ENCODE results near the gene BMPR2. TPM values are rescaled to one million over a fixed set of nuclear protein-coding genes. Genes with fewer than 3 reads are reported as not detected.
"Not testable (repeated sequence)": the region's sequence is repeated elsewhere in the genome, so short reads cannot be mapped to it uniquely, and the experiment has no call there.

BMPR2 gene
- total RNA-seq, 1 donor from 2014 or later = 47.8 TPM

DNA sequence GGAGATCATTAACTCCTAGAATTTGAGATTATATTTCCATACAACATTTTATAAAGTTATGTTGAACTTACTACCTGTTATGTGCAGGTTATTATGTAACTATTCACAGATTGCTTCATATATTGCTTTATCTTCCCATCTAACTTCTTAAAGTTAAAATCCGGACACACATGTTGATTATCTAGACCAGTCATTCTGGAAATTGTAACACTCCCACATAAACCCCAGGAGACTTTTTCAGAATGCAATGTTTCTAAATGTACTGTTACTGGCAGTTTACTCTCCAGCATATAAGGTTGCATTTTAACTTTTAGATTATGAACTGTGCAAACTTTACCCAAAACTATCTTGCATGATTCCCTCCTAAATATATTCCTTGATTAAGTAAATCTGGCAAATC, 188.1 kb downstream of the BMPR2 start:
- intact Hi-C loops (cut with DNase I) = no loop called here
- H3K27me3 ChIP-seq = no peaks in the 10 kb centered on the region
- H3K4me3 ChIP-seq = no peak overlapping the region
- TF ChIP-seq, protein P1, sequence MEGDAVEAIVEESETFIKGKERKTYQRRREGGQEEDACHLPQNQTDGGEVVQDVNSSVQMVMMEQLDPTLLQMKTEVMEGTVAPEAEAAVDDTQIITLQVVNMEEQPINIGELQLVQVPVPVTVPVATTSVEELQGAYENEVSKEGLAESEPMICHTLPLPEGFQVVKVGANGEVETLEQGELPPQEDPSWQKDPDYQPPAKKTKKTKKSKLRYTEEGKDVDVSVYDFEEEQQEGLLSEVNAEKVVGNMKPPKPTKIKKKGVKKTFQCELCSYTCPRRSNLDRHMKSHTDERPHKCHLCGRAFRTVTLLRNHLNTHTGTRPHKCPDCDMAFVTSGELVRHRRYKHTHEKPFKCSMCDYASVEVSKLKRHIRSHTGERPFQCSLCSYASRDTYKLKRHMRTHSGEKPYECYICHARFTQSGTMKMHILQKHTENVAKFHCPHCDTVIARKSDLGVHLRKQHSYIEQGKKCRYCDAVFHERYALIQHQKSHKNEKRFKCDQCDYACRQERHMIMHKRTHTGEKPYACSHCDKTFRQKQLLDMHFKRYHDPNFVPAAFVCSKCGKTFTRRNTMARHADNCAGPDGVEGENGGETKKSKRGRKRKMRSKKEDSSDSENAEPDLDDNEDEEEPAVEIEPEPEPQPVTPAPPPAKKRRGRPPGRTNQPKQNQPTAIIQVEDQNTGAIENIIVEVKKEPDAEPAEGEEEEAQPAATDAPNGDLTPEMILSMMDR (IDR thresholded peaks at IDR 0.05) = no peak
- no peaks in the 10 kb centered on the region for H3K4me1 ChIP-seq
- no peaks in the 10 kb centered on the region for H3K9me3 ChIP-seq
- peaks cover 4 to 19% of the 10 kb centered on the region in 2 donors for H3K36me3 ChIP-seq
- H3K27ac ChIP-seq = no peak overlapping the region
- DNase-seq (ENCODE audit: low spot score in 2 of 2) = no peak

DNA sequence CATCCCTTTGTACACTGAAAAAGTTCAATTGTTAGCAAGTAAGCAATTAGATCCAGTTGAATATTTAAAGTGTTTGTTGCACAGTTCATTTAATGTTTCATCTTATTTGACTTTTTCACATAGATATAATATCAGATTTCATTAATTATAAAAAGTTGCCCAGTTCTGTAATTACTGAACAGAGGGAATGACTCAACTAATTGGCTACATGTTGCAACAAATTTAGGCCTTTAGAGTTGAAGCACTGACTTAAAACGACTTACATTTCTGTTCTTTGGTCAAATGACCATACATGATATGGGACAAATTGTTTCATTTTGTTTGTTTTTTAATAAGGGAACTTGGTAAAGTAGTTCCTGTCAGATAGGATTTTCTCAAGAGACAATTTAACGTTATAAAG, 190.2 kb downstream of the BMPR2 start:
- Histone ChIP-seq H3K27me3 (no peaks in the 10 kb centered on the region), H3K27ac (no peak overlapping the region), H3K4me3 (no peak overlapping the region), H3K36me3 (peaks cover 3 to 4% of the 10 kb centered on the region in 2 donors), H3K9me3 (no peaks in the 10 kb centered on the region), H3K4me1 (no peaks in the 10 kb centered on the region)
- intact Hi-C loops (cut with DNase I) = no loop called here
- TF ChIP-seq, protein P1 (IDR thresholded peaks at IDR 0.05) = no peak
- no peak for DNase-seq (ENCODE audit: low spot score in 2 of 2)

DNA sequence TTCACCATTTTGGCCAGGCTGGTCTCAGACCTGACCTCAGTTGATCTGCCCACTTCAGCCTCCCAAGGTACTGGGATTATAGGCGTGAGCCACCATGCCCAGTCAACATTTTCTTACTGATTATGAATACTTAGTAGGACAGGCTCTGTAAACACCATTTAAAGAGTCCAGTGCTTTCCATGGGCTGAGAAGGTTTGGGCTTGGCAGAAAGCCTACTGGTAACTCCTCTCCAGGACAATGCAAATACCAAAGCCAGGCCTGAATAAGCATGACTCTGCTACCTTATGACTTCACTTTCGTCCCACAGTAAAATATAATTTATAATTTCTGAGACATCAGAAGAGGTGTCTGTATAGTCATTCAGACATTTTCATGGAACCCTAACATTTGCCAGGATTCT, 198.4 kb downstream of the BMPR2 start:
- no peaks in the 10 kb centered on the region for H3K27me3 ChIP-seq
- TF ChIP-seq, protein P1 (IDR thresholded peaks at IDR 0.05) = no peak
- no peaks in the 10 kb centered on the region for H3K9me3 ChIP-seq
- H3K4me3 ChIP-seq = no peak overlapping the region
- intact Hi-C loops (cut with DNase I) = no loop called here
- H3K36me3 ChIP-seq = no peaks in the 10 kb centered on the region
- H3K4me1 ChIP-seq = no peaks in the 10 kb centered on the region
- DNase-seq (ENCODE audit: low spot score in 2 of 2) = no peak
- no peak overlapping the region for H3K27ac ChIP-seq

DNA sequence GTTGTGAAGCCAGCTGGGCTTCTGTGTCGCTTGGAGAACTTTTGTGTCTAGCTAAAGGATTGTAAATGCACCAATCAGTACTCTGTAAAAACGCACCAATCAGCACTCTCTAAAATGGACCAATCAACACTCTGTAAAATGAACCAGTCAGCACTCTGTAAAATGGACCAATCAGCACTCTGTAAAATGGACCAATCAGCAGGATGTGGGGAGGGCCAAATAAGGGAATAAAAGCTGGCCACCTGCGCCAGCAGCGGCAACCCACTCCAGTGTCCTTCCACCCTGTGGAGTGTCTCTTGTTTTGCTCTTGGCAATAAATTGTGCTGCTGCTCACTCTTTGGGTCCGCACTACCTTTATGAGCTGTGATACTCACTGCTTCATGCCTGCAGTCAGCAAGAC, 199.1 kb downstream of the BMPR2 start:
- intact Hi-C loops (cut with DNase I); H3K27ac ChIP-seq; H3K9me3 ChIP-seq; H3K4me1 ChIP-seq; DNase-seq (ENCODE audit: low spot score in 2 of 2); H3K36me3 ChIP-seq; H3K4me3 ChIP-seq; H3K27me3 ChIP-seq: not testable (repeated sequence)

DNA sequence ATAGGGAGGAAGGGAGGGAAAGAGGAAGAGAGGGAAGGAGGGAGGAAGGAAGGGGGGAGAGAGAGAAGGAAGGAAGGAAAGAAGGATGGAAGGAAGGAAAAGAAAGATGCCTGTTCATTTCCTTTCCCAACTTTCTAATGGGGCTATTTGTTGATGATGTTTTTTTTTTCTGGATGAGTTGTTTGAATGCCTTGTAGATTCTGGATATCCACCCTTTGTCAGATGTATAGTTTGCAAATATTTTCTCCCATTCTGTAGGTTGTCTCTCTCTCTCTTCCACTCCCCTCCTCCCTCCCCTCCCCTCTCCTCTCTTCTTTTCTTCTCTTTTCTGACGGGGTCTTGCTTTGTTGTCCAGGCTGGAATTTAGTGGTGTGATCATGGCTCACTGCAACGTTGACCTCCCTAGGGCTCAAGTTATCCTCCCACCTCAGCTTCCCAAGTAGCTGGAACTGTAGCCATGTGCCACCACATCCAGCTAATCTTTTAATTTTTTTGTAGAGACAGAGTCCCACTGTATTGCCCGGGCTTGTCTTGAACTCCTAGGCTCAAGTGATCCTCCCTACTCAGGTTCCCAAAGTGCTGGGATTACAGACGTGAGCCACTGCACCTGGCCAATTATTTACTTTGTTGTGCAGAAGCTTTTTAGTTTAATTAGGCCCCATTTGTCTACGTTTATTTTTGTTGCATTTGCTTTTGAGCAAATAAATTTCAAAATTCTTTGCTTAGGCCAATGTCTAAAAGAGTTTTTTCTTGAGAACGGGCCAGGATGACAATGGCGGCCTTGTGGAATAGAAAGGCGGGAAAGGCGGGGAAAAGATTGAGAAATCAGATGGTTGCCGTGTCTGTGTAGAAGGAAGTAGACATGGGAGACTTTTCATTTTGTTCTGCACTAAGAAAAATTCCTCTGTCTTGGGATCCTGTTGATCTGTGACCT, 201.4 kb downstream of the BMPR2 start:
- Histone ChIP-seq H3K4me3 (no peak overlapping the region), H3K27me3 (no peaks in the 10 kb centered on the region), H3K27ac (no peak overlapping the region), H3K4me1 (no peaks in the 10 kb centered on the region), H3K9me3 (no peaks in the 10 kb centered on the region), H3K36me3 (no peaks in the 10 kb centered on the region)
- no peak for DNase-seq (ENCODE audit: low spot score in 2 of 2)
- intact Hi-C loops (cut with DNase I) = no loop called here
- TF ChIP-seq, protein P1 (IDR thresholded peaks at IDR 0.05) = no peak

DNA sequence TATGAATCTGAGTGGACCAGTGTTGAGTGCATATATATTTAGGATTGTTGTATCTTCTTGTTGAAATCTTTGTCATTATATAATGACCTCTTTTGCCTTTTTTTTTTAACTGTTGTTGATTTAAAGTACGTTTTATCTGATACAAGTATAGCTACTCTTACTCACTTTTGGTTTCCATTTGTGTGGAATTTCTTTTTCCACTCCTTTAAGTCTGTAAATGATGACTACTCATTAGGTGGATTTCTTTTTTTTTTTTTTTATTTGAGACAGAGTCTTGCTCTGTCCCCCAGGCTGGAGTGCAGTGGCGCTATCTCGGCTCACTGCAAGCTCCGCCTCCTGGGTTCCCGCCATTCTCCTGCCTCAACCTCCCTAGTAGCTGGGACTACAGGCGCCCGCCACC, 206.7 kb downstream of the BMPR2 start:
- intact Hi-C loops (cut with DNase I); H3K27ac ChIP-seq; H3K4me1 ChIP-seq; DNase-seq (ENCODE audit: low spot score in 2 of 2); H3K27me3 ChIP-seq; H3K36me3 ChIP-seq; H3K9me3 ChIP-seq; H3K4me3 ChIP-seq: not testable (repeated sequence)

Measured in ascending aorta (tissue), 2 donors.